ENCODE data around the gene ART3. TPM values are rescaled to one million over a fixed set of nuclear protein-coding genes. Genes with fewer than 3 reads are reported as not detected.

Gene ART3
- total RNA-seq, 1 donor from 2014 or later, result 105 TPM

GRCh38 chr4:76105652-76106051 lies 31.1 kb downstream of the ART3 start:
- Histone ChIP-seq H3K9me3 (replicated peaks) (no peaks in the 10 kb centered on the region), H3K4me1 (peaks cover 6% of the 10 kb centered on the region), H3K4me3 (no peak overlapping the region), H3K27ac (replicated peaks) (no peak overlapping the region), H3K27me3 (ENCODE audit: low read depth) (no peaks in the 10 kb centered on the region), H3K36me3 (no peaks in the 10 kb centered on the region)
- intact Hi-C loops (cut with micrococcal nuclease), result no loop called here
- TF ChIP-seq, protein P1, sequence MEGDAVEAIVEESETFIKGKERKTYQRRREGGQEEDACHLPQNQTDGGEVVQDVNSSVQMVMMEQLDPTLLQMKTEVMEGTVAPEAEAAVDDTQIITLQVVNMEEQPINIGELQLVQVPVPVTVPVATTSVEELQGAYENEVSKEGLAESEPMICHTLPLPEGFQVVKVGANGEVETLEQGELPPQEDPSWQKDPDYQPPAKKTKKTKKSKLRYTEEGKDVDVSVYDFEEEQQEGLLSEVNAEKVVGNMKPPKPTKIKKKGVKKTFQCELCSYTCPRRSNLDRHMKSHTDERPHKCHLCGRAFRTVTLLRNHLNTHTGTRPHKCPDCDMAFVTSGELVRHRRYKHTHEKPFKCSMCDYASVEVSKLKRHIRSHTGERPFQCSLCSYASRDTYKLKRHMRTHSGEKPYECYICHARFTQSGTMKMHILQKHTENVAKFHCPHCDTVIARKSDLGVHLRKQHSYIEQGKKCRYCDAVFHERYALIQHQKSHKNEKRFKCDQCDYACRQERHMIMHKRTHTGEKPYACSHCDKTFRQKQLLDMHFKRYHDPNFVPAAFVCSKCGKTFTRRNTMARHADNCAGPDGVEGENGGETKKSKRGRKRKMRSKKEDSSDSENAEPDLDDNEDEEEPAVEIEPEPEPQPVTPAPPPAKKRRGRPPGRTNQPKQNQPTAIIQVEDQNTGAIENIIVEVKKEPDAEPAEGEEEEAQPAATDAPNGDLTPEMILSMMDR (IDR thresholded peaks at IDR 0.05; ENCODE audit: borderline replicate concordance), result no peak
- no peak for DNase-seq

- peaks cover 2% of the 10 kb centered on the region for H3K36me3 ChIP-seq
- no peak overlapping the region for H3K27ac ChIP-seq (replicated peaks)
- intact Hi-C loops (cut with micrococcal nuclease), result no loop called here
- no peak overlapping the region for H3K4me3 ChIP-seq
- H3K9me3 ChIP-seq (replicated peaks), result no peaks in the 10 kb centered on the region
- TF ChIP-seq, protein P1 (IDR thresholded peaks at IDR 0.05; ENCODE audit: borderline replicate concordance), result no peak
- DNase-seq, result no peak
- no peaks in the 10 kb centered on the region for H3K27me3 ChIP-seq (ENCODE audit: low read depth)
- peaks cover 6% of the 10 kb centered on the region for H3K4me1 ChIP-seq
Observed at GRCh38 chr4:76106442-76106841, 31.9 kb downstream of the ART3 start.

GRCh38 chr4:76108467-76109181 lies 34.1 kb downstream of the ART3 start:
- Histone ChIP-seq H3K36me3 (peaks cover 24% of the 10 kb centered on the region), H3K9me3 (replicated peaks) (no peaks in the 10 kb centered on the region), H3K27me3 (ENCODE audit: low read depth) (no peaks in the 10 kb centered on the region), H3K27ac (replicated peaks) (no peak overlapping the region), H3K4me1 (peaks cover 6% of the 10 kb centered on the region), H3K4me3 (no peak overlapping the region)
- intact Hi-C loops (cut with micrococcal nuclease), result no loop called here
- DNase-seq, result no peak
- TF ChIP-seq, protein P1 (IDR thresholded peaks at IDR 0.05; ENCODE audit: borderline replicate concordance), result no peak

DNA sequence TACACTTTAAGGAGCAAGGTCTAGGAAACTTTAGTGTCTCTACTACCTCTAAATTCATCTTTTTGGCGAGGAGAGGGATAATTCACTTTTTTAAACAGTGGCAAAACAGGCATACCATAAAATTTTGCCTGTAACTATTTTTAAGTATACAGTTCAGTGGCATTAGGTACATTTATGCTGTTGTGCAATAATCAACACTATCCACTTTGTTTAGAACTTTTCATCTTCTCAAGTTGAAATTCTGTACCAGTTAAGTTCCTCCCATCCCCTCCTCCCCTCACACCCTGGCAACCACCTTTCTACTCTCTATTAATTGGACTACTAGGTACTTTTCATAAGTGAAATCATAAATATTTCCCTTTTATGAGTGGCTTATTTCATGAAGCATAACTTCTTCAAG lies 42.3 kb downstream of the ART3 start:
- DNase-seq, result no peak
- Histone ChIP-seq H3K9me3 (replicated peaks) (no peaks in the 10 kb centered on the region), H3K27ac (replicated peaks) (no peak overlapping the region), H3K4me1 (no peaks in the 10 kb centered on the region), H3K36me3 (peaks cover 94% of the 10 kb centered on the region), H3K27me3 (ENCODE audit: low read depth) (no peaks in the 10 kb centered on the region), H3K4me3 (no peak overlapping the region)
- TF ChIP-seq, protein P1 (IDR thresholded peaks at IDR 0.05; ENCODE audit: borderline replicate concordance), result no peak
- intact Hi-C loops (cut with micrococcal nuclease), result no loop called here

GRCh38 chr4:76117536-76117935 lies 43.0 kb downstream of the ART3 start:
- intact Hi-C loops (cut with micrococcal nuclease), result no loop called here
- Histone ChIP-seq H3K4me3 (no peak overlapping the region), H3K36me3 (peaks cover 94% of the 10 kb centered on the region), H3K4me1 (no peaks in the 10 kb centered on the region), H3K27me3 (ENCODE audit: low read depth) (no peaks in the 10 kb centered on the region), H3K27ac (replicated peaks) (no peak overlapping the region), H3K9me3 (replicated peaks) (no peaks in the 10 kb centered on the region)
- DNase-seq, result no peak
- TF ChIP-seq, protein P1 (IDR thresholded peaks at IDR 0.05; ENCODE audit: borderline replicate concordance), result no peak

All from left ventricle myocardium inferior (tissue), 1 donor.